ENCODE results near the gene WDR89.
"Not testable (repeated sequence)": the region's sequence is repeated elsewhere in the genome, so short reads cannot be mapped to it uniquely, and the experiment has no call there.

Gene WDR89, protein sequence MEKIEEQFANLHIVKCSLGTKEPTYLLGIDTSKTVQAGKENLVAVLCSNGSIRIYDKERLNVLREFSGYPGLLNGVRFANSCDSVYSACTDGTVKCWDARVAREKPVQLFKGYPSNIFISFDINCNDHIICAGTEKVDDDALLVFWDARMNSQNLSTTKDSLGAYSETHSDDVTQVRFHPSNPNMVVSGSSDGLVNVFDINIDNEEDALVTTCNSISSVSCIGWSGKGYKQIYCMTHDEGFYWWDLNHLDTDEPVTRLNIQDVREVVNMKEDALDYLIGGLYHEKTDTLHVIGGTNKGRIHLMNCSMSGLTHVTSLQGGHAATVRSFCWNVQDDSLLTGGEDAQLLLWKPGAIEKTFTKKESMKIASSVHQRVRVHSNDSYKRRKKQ

DNA sequence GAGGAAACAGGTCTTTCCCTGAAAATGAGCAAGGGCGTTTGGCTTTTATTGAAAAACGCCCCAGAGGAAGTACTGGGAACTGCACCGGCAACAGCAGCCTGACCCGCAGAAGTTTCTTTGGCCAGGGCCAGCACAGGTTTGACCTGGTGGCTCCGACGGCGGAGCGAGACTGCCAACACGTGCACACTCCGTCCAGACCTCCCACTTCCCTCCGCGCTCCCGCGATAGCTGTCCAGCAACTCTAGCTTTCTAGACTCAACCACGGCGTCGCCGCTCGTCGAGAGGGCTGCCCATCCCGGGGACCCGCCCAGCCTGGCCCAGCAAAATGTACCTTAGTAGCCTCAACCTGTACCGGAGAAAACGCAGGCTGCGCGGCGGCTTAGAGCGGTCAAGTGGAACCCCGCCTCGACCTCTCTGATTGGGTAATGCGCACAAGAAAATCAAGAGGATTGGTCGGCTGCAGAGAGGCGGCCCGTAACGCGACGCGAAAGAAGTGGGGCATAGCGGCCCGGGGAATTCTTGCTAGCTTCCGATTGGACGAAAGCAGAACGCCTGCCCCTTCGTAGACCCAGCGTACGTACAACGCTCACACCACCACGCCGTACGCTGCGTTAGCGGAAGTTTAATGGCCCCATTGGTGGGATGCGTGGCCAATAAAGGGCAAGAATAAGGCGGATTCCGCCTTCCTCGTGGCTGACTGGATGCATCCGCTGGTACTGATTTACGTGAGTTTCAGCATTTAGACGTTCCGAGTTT lies at the start of gene WDR89:
WDR89 (minus strand) TSS at position 399 of the 756 bp plus-strand sequence. CDS start 41,929 bp downstream, outside the sequence.
- peak; percentile 99 for DNase-seq (ENCODE audit: low read depth)

DNA sequence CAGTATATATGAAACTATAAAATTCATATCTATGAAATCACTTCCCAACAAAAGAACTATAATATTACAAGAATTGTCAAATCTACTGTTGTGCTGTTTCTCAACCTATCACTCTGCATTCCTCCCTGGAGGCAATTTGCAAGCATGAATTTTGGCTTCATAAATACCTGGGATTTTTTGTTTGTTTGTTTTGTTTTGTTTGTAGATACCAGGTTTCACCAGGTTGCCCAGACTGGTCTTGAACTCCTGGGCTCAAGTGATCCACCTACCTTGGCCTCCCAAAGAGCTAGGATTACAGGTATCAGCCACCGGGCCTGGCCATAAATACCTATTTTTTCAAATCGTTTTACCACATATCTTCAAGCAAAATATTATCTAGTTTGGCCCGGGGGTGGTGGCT lies 47.5 kb upstream of the WDR89 start:
- DNase-seq (ENCODE audit: low read depth) = no peak

DNA sequence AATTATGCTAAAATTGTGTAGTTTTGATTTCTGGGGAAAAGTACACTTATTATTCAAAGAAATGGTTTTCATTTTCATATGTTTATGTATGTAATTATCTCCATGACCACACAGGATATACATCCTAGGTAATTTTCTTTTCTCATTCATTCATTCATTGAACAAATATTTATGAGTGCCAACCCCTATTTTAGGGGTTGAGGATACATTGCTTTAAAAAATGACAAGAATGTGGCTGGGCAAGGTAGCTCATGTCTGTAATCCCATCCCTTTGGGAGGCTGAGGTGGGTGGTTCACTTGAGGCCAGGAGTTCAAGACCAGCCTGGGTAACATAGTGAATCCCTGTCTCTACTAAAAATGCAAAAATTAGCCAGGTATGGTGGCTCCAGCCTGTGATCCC lies 45.3 kb upstream of the WDR89 start:
- DNase-seq (ENCODE audit: low read depth) = no peak

DNA sequence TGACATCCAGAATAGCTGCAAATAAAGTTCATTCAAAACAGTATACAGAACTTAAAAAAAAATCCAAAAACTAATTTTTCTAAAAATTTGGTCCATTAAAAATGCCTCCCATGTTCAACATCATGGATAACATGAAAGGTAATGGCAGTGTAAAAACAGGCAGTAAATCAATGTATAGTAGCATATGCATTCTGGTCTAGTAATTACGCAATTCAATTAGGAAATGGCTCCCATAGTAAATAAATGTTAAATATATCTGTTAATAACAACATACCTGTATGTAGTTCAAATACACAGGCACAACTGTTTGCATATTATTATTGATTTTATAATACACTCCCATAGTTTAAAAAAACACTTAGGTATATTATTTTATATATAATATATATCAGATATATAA lies 43.7 kb upstream of the WDR89 start:
- no peak for DNase-seq (ENCODE audit: low read depth)

DNA sequence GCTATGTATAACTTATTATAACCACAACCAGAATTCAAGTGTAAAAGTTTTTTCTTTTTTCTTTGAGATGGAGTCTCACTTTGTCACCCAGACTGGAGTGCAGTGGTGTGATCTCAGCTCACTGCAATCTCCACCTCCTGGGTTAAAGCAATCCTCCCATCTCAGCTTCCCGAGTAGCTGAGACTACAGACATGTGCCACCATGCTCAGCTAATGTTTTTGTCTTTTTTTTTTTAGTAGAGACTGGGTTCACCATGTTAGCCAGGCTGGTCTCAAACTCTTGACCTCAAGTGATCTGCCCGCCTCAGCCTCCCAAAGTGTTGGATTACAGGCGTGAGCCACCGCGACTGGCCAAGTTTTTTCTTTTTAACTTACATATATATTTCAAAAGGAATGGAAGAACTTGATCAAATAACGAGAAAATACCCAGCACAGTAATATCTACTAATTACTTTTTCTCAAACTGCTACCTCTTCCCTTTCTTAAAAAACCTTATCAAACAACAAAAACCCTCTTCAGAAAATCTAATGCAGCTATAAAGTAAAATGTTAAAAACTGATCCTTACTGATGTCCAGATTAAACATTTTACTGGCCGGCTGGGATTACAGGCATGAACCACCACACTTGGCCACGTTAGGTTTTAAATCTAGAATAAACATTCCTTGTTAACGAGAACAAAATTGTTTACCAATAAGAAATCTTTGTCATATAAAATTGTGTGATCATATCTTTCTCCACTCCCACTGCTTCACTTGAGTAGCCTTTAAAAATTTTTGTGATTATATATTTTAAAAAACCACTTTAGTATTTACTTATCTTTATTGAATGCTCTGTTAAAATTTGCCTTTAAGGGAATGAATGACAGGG lies 41.3 kb upstream of the WDR89 start:
- DNase-seq (ENCODE audit: low read depth) = no peak

DNA sequence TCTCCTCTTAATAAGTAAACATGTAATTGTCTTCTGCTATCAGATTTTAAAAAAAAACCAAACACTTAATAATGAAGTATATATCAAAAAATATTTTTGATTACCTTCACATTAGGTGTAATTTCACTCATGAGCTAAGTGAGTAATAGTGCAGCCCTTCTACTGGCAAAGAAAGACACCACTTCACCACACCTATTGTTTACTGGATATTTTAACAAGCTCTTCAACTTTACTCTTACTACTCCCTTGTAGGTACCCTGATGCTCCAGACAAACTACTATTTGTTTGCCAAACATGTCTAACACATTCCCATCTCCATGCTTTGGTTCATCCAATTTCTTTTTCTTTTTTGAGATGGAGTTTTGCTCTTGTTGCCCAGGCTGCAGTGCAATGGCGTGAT lies 36.9 kb upstream of the WDR89 start:
- DNase-seq (ENCODE audit: low read depth) = no peak

DNA sequence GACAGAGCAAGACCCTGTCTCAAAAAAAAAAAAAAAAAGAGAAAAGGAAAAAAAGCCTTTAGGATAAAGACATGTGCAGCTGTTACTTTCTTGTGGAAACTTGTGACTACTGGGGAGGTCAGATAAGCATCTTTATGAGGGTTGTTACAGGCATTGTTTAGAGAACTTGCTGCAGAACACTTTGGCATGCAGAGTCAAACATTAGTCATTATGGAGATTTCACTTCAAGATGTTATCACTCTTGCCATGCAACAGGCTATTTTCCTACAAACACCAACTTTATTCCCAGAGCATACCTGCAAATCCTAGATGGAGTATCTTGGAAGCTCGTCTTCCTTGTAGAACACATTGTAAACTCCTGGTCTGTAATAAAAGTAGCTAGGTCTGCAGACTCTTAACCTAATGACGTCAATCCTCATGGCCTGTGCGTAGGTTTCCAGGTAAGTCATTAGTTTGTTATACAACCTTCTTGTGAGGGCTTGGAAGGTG lies 36.3 kb upstream of the WDR89 start:
- DNase-seq (ENCODE audit: low read depth) = no peak

DNA sequence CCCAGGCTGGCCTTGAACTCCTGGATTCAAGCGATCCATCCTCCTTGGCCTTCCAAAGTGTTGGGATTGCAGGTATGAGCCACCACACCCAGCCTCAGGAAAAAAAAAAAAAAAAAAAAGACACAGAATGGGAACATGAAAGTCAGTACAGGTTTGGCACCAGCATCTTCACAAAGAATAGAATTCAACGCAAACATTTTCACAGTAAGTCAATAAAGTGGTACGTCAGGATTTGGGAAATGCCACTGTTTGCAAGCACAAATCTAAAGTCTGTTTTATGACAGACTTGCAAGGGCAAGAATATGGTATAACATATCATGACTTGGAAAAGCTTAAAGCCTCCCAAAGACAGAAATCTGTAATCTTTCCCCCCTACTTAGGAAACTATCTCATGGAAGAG lies 34.9 kb upstream of the WDR89 start:
- DNase-seq (ENCODE audit: low read depth) = no peak

DNA sequence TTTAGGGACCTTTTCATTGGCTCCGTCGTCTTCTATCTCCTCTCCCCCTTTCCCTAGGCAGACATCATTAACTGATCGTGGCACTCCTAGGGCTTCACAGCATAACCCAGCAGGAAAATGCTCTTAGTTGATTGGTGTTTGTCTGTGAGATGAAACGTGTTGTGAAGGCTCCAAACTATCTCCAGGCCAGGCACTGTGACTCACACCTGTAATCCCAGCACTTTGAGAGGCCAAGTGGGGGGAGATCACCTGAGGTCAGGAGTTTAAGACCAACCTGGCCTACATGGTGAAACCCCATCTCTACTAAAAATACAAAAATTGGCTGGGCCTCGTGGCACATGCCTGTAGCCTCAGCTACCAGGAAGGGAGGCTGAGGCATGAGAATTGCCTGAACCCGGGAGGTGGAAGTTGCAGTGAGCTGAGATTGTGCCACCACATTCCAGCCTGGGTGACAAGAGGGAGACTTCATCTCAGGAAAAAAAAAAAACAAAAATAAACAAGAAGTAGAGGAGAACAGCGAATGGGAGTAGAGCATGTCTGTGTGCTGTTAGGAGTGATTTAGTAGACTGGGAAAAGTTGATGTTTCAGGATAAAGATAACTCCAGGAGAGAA lies 32.3 kb upstream of the WDR89 start:
- DNase-seq (ENCODE audit: low read depth) = no peak

DNA sequence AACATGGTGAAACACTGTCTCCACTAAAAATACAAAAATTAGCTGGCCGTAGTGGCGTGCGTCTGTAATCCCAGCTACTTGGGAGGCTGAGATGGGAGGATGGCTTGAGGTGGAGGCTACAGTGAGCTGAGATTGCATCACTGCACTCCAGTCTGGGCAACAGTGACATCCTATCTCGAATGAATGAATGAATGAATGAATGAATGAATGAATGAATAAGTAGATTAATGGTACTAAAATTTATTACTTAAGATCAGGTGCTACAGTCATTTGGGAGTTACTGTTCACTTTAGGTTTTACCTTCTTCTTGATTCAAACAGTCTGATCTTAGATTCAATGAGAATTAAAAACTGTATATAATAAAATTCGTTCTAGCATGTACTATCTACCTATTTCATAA lies 31.6 kb upstream of the WDR89 start:
- DNase-seq (ENCODE audit: low read depth) = no peak

DNA sequence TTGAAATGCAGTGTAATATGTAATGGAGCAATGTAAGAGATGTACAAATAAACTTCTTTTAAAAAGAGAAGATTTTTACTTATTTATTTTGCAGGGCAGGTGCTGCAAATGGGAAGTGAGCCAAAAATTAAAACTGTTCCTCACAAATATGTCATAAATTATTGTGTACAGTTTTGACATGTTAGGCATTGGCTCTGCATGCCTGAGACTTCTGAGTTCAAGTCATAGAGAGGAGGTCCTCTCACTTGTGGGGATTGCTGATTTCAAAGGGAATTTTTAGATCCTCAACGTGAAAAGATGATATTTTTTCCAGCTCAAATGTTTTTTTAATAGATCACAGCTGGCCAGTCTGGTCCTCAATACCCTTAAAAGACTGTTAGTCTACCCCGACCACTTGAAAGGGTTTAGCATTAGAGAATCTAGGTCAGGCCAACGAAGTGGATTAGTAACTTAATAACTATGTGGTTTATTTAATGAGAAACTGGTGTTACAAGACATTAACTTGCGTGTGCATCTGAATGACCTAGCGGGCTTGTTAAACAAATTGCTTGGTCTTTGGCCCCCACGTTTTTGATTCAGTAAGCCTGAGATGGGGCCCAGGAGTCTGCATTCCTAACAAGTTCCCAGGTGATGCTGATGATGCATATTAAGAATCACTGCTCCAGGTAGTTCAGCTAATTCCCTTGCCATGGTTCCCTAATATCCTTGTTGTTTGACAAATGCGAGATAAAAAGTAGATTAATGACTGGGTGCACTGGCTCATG lies 30.9 kb upstream of the WDR89 start:
- no peak for DNase-seq (ENCODE audit: low read depth)

DNA sequence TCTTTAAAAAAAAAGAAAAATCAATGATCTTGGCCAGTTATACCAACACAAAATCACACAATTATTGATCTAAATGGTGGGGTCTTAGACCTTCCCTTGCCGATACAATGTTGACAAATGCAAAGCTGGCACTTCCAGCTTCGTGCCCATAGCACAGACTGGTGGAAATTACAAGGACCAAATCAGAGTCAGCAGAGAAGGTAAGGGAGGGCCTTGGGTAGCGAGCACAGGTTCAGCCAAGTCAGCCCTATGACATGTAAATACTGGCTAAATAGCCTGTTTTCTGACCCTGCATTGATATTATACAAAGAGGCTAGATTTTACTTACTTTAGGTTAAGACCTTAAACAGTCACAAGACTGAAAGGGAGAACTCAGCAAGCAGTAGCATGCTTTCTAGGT lies 30.3 kb upstream of the WDR89 start:
- DNase-seq (ENCODE audit: low read depth) = no peak

DNA sequence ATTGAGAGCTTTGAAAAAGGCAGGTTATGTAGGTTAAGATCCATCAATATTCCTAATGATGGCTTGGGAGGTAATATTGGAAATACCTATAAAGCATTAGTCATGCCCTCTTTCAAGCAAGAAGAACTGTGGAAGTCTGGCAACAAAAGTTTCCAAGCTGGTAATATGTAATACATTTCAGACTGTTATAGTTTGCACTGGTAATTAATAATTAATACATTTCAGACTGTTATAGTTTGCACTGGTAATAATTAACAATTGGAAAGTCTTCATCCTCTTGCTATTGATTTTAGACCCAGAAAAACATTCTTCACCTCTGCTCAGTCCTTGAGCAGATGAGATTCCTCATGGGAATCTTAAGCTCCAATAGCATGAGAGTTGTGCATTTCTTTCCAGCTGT lies 29.0 kb upstream of the WDR89 start:
- no peak for DNase-seq (ENCODE audit: low read depth)

DNA sequence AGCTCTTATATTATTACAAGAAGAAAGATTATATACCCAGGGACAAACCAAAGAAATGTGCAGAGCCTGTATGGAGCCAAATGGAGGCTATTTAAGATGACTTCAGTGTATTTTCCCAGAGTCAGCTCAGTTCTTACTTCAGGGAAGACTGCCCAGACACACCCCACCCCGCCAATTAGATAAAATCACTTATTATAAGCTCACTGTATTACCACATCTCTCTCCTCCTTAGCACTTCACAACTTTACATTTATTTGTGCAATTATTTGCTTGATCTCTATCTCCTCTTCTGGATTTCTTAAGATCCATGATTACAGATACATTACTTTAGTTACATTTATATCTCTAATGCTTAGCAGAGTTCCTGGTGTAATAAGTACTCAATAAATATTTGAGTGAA lies 24.7 kb upstream of the WDR89 start:
- DNase-seq (ENCODE audit: low read depth) = no peak

DNA sequence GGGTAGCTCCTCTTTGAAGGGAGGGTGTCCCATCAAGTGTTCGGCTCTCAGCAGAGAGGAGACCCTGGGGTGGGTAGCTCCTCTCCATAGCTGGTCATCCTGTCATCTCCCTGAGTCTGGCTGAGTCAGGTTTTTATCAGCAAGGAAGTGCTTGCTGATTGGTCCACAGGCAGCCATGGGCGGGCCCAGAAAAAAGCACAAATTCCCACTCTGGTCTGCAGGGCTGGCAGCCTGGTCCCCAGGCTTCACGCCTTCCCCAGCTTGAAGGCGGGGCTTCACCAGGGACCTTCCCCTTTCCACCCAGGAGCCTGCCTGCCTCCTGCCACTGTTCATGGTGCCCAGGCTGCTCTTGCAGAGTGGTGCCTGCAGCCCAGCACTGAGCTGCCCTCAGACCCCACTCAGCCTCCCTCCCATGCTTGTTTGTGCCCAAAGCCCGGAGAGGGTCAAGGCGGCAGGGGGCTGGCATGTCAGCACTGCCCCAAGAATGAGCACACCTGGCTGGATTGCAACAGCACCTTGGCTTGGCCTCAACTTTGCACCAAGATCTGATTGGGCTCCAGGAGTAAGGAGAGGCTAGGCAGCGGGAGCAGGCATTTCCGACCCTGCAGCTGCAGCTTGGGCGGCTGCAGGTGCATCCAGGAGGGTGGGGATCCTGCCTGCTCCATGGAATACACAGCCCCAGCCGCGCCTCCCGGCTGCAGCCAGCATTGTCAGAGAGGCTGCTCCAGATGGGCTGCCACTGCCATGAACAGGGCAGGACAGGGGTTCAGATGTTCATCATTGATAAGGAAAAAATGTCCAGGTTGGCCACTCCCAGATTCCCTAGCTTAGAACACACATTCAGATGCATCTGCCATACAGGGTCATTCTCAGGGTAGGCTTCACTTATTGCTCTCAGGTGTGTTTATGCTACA lies 22.0 kb upstream of the WDR89 start:
- no peak for DNase-seq (ENCODE audit: low read depth)

DNA sequence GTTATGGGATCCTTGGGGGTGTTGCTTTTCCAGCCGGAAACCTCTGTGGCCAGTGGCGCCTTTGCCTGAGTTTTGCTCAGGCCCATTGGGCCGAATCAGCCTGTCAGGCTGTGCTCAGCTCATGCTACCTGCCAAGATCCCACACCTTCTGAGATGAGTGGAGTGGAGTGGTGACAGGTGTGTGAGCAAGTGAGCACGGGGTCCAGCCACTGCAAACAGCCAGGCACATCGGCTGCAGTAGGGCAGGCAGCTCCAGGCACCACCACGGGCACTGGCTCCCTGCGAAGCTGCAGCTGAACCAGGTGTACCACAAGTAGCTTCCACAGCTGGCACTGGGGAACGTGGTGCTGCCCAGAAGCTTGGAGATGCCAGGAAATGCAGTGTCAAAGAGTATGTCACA lies 21.1 kb upstream of the WDR89 start:
- DNase-seq (ENCODE audit: low read depth) = no peak

DNA sequence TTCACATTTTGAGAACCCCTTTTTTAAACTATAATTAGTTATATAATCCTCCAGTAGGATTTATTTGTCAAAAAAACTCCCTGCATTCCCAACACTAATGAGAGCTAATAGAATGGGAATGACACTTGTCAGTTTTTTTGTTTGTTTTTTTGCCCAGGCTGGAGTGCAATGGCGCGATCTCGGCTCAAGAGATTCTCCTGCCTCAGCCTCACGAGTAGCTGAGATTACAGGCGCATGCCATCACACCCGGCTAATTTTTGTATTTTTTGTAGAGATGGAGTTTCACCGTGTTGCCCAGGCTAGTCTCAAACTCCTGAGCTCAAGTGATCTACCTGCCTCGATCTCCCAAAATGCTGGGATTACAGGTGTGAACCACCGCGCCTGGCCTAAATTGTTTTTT lies 20.2 kb upstream of the WDR89 start:
- not testable (repeated sequence) for DNase-seq (ENCODE audit: low read depth)

DNA sequence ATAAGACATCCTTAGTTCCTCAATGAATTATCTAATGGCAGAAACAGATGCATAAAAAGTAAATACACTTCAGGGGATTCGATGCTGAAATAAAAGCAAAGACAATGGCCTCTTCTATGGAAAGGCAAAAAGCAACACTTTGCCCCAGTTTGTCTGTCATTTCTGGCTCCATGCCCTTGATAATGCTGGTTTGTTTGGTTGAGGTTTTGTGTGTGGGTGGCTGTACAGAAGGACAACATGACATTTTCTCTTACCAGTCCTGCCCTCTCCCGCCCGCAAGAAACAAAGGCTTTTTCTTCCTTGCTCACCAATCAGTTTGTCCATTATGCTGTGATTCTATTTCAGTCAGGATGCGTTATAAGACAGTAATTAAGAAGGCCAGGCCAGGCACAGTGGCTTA lies 18.1 kb upstream of the WDR89 start:
- no peak for DNase-seq (ENCODE audit: low read depth)

DNA sequence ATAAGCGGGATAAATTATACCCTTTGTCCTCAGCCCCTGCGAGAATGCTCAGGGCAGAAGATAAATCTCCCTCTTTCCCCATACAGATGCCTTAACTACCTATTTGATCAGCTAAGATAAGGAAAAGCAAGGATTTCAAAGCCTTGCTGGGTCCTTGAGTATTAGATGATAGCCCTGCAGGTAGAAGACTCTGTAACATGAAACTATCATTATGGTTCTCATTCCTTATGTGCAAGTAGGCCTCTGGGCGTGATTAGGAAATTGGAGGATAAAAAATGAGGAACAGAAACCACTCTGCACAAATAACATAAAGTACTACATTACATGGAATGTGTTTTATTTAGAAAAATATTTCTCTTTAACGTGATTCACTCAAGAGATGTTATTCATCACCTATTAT lies 14.5 kb upstream of the WDR89 start:
- DNase-seq (ENCODE audit: low read depth) = no peak

DNA sequence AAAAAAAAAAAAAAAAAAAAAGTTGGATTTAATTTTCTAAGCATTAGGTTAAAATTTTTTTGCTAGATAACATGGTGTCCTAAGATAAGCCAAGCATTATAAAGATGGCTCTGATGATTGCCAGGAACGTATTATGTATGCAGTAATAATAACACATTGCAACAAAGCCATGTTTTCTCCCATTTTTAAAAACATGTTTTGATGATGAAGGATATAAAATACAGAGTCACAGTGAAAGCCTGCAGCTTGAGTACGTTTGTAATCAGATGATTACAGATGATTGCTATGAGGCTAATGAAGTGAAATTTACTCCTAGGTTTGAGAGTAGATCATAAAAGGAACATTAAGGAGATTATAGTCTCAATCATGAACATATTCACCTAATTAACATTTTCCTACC lies 13.3 kb upstream of the WDR89 start:
- no peak for DNase-seq (ENCODE audit: low read depth)

Measured in non-pigmented ciliary epithelial cell (primary cell).